Activated naive CD8-positive, alpha-beta T cell treated with anti-CD3 and anti-CD28 coated beads, Interleukin-2, amount 10 ng/mL, durations not matched to agents 7 days and 5 days (primary cell): ENCODE measurements around the gene MAT1A. TPM values are rescaled to one million over a fixed set of nuclear protein-coding genes. Genes with fewer than 3 reads are reported as not detected.

Experiments used
- ATAC-seq: fragments of 150-1000 bp; cut with Tn5 transposase; one replicate; pipeline ENCODE4 v1.10.0; 2021; ENCODE audit warnings: low read depth, moderate library complexity
- POLR2A ChIA-PET: fragments of 350-600 bp; sonication (Branson Sonifier 250); formaldehyde crosslinking; loops from one replicate; lab custom pipeline; 2021; ENCODE audit warnings: antibody characterized with exemption; lab: Charles Lee
- DNase-seq: peaks from one replicate; pipeline ENCODE4 v3.0.0; 2021
- H3K27ac Mint-ChIP-seq: one replicate; pipeline ENCODE4 v1.8.0; 2022; ENCODE audit warnings: mild to moderate bottlenecking, mixed read lengths
- H3K27me3 Mint-ChIP-seq: one replicate; pipeline ENCODE4 v1.8.0; 2022; ENCODE audit warnings: mild to moderate bottlenecking, moderate library complexity, mixed read lengths
- H3K36me3 Mint-ChIP-seq: one replicate; pipeline ENCODE4 v1.8.0; 2021; ENCODE audit warnings: mild to moderate bottlenecking, mixed read lengths
- H3K4me1 Mint-ChIP-seq: one replicate; pipeline ENCODE4 v1.8.0; 2021; ENCODE audit warnings: mixed read lengths
- H3K4me3 Mint-ChIP-seq: one replicate; pipeline ENCODE4 v1.8.0; 2022; ENCODE audit warnings: mild to moderate bottlenecking, moderate library complexity, mixed read lengths
- H3K9me3 Mint-ChIP-seq: one replicate; pipeline ENCODE4 v1.8.0; 2021; ENCODE audit warnings: mixed read lengths
- total RNA-seq, 2 experiments: library from RNA; stranded (reverse); gene quantifications; one replicate each; pipeline ENCODE4 v1.2.3, GENCODE V29; 2021

MAT1A gene
- total RNA-seq = not detected

DNA sequence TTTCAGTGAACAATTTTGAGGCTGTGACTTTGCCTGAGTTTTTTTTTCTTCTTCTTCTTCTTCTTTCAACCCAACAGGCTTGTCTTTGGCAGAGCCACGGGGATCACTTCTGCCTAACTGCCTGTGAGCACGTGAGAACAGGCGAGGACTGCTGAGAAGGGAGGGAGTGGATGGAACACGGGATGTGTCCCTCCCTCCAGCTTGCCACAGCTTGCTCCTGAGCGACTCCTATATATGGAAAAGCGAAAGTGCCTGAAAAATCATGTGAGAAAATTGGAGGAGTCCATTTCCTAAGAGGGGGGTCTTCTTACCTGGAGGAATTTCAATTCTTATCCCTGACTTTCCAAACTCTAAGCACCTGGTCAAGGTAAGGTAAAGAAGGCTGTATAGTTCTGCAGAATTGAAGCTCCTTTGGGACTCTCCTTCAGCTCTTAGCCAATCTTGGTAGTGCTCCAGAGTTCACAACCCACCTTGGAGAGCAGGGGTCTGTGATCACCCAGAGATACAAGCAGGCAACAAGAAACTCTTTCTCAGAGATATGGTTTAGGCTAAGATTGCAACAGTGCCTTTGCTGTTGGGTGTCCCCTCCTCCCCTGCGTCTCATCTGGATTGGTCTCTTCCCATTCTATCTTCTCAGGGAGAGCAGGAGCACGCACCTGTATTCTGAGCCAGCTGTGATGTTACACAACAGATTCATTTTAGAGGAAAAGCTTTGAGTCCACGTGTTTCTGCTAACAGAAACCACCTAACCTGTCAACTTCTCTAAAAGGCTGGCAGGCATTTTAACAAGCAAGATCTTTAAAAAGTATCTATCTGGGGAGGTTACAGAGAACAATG lies at the start of gene MAT1A:
MAT1A (minus strand) TSS at position 208 of the 837 bp plus-strand sequence. CDS start 235 bp downstream, outside the sequence.
- Mint-ChIP-seq H3K27me3 (peaks cover 27% of the 10 kb centered on the region), H3K4me1 (peaks cover 2% of the 10 kb centered on the region), H3K4me3 (no peak within 1 kb of the TSS), H3K36me3 (no peaks in the 10 kb centered on the region), H3K9me3 (no peaks in the 10 kb centered on the region), H3K27ac (no peak within 1 kb of the TSS)
- DNase-seq (no peak), ATAC-seq (no peak)
- POLR2A ChIA-PET = no interaction called here

DNA sequence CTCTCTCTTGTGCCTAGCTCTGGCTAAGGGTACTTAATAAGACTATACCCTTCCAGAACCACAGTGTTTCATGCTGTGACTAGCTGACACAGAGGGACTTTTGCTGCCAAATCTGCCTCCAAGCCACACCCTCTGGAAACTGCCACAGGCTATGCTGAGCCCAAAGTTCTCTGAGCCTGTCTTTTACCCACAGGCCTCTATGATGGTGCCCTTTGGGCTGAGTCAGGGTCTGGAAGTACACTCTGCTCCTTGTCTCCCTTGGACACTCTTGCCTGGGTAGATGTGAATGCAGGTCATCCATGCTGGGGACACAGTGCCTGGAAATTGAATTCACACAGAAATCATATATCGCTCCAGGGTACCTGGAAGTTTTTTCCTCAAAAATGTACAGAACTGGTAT lies 44.5 kb upstream of the MAT1A start:
- POLR2A ChIA-PET = no interaction called here
- peaks cover 7% of the 10 kb centered on the region for H3K27me3 Mint-ChIP-seq
- H3K9me3 Mint-ChIP-seq = no peaks in the 10 kb centered on the region
- no peak overlapping the region for H3K27ac Mint-ChIP-seq
- no peaks in the 10 kb centered on the region for H3K4me1 Mint-ChIP-seq
- no peak overlapping the region for H3K4me3 Mint-ChIP-seq
- H3K36me3 Mint-ChIP-seq = no peaks in the 10 kb centered on the region
- no peak for ATAC-seq
- DNase-seq = no peak

- H3K36me3 Mint-ChIP-seq = no peaks in the 10 kb centered on the region
- no peaks in the 10 kb centered on the region for H3K9me3 Mint-ChIP-seq
- no peak for ATAC-seq
- H3K27me3 Mint-ChIP-seq = peaks cover 4% of the 10 kb centered on the region
- no peak overlapping the region for H3K27ac Mint-ChIP-seq
- no peak overlapping the region for H3K4me3 Mint-ChIP-seq
- no peak for DNase-seq
- H3K4me1 Mint-ChIP-seq = no peaks in the 10 kb centered on the region
- POLR2A ChIA-PET = no interaction called here
Measured at GRCh38 chr10:80324891-80325364, 35.5 kb upstream of the MAT1A start.

DNA sequence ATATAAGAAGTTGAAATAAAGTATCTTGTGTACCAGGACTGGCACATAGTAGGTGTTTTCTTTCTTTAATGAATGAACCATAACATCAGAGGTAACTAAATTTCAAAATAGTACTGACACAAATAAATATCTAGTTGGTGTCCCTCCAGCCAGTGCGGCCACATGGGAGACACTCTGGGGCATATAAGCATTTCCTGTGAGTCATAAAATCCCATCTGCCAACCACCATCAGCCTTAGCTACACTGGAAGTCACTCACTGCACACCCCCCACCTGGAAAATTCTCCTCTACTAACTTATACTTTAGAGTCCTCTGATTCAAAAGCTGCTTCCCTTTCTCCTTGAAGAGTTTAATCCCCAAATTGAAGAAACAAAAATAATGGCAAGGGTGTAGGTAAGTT lies 34.6 kb upstream of the MAT1A start:
- Mint-ChIP-seq H3K9me3 (no peaks in the 10 kb centered on the region), H3K4me1 (no peaks in the 10 kb centered on the region), H3K27ac (no peak overlapping the region), H3K36me3 (no peaks in the 10 kb centered on the region), H3K4me3 (no peak overlapping the region), H3K27me3 (peaks cover 4% of the 10 kb centered on the region)
- ATAC-seq (no peak), DNase-seq (no peak)
- POLR2A ChIA-PET = no interaction called here

DNA sequence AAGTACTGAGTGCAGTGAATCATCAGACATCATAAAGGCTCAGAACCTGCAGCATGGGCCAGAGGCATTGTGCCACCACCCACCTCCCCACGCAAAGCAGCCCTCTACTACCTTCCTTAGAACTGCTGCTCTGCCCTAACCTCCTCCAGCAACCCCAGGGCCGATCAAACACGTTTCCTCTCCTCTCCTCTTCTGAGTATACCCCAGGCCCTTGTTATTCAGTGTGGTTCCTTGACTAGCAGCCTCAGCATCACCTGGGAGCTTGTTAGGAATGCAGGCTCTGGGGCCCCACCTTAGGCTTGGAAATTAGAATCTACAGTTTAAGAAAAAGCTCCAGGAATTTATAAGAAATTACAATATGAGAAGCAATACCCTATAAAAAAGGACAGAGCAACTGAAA lies 33.9 kb upstream of the MAT1A start:
- no peak overlapping the region for H3K4me3 Mint-ChIP-seq
- peaks cover 4% of the 10 kb centered on the region for H3K27me3 Mint-ChIP-seq
- H3K27ac Mint-ChIP-seq = no peak overlapping the region
- H3K36me3 Mint-ChIP-seq = no peaks in the 10 kb centered on the region
- no peaks in the 10 kb centered on the region for H3K9me3 Mint-ChIP-seq
- POLR2A ChIA-PET = no interaction called here
- ATAC-seq (no peak), DNase-seq (no peak)
- H3K4me1 Mint-ChIP-seq = no peaks in the 10 kb centered on the region

GRCh38 chr10:80322711-80323110 lies 33.3 kb upstream of the MAT1A start:
- Mint-ChIP-seq H3K9me3 (no peaks in the 10 kb centered on the region), H3K4me3 (no peak overlapping the region), H3K27me3 (peaks cover 9% of the 10 kb centered on the region), H3K27ac (no peak overlapping the region), H3K4me1 (no peaks in the 10 kb centered on the region), H3K36me3 (no peaks in the 10 kb centered on the region)
- POLR2A ChIA-PET = no interaction called here
- ATAC-seq (no peak), DNase-seq (no peak)

- H3K4me1 Mint-ChIP-seq = no peaks in the 10 kb centered on the region
- POLR2A ChIA-PET = no interaction called here
- DNase-seq (no peak), ATAC-seq (no peak)
- no peaks in the 10 kb centered on the region for H3K9me3 Mint-ChIP-seq
- H3K27ac Mint-ChIP-seq = no peak overlapping the region
- H3K27me3 Mint-ChIP-seq = peaks cover 9% of the 10 kb centered on the region
- no peak overlapping the region for H3K4me3 Mint-ChIP-seq
- no peaks in the 10 kb centered on the region for H3K36me3 Mint-ChIP-seq
Measured at GRCh38 chr10:80322158-80322557, 32.7 kb upstream of the MAT1A start.

GRCh38 chr10:80321183-80321582 lies 31.7 kb upstream of the MAT1A start:
- no peaks in the 10 kb centered on the region for H3K4me1 Mint-ChIP-seq
- H3K27ac Mint-ChIP-seq = no peak overlapping the region
- H3K4me3 Mint-ChIP-seq = no peak overlapping the region
- H3K27me3 Mint-ChIP-seq = peaks cover 11% of the 10 kb centered on the region
- no peak for ATAC-seq
- H3K9me3 Mint-ChIP-seq = no peaks in the 10 kb centered on the region
- no peak for DNase-seq
- H3K36me3 Mint-ChIP-seq = no peaks in the 10 kb centered on the region
- POLR2A ChIA-PET = no interaction called here

- no peak overlapping the region for H3K4me3 Mint-ChIP-seq
- POLR2A ChIA-PET = no interaction called here
- peaks cover 11% of the 10 kb centered on the region for H3K27me3 Mint-ChIP-seq
- no peak for ATAC-seq
- no peak overlapping the region for H3K27ac Mint-ChIP-seq
- H3K36me3 Mint-ChIP-seq = no peaks in the 10 kb centered on the region
- H3K4me1 Mint-ChIP-seq = no peaks in the 10 kb centered on the region
- H3K9me3 Mint-ChIP-seq = no peaks in the 10 kb centered on the region
- DNase-seq = no peak
Measured at GRCh38 chr10:80320377-80320776, 30.9 kb upstream of the MAT1A start.

DNA sequence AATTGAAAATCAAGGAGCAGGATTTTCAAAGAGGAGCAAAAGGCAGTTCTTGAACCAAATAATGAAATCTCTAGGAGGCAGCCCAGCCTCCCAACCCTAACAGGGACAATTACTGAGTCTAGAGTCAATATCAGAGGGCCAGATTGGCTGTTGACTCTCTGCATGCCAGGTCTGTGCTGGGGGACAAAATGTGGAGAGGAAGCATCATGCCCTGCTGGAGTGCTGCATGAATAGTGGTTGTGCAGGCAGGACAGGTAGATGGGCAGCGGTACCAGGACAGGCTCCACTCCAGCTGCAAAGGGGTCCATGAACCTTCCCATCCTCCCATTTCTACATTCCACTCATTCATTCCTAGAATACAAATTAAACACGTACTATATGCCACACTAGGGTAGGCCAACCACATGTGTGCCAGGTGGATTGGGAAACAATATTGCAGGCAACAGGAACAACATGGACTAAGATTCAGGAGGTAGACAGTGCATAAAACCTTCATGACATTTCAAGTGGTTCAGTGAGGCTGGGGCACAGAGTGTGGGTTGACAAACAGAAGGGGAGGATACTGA lies 30.4 kb upstream of the MAT1A start:
- no peaks in the 10 kb centered on the region for H3K36me3 Mint-ChIP-seq
- H3K27me3 Mint-ChIP-seq = peaks cover 11% of the 10 kb centered on the region
- ATAC-seq = no peak

DNA sequence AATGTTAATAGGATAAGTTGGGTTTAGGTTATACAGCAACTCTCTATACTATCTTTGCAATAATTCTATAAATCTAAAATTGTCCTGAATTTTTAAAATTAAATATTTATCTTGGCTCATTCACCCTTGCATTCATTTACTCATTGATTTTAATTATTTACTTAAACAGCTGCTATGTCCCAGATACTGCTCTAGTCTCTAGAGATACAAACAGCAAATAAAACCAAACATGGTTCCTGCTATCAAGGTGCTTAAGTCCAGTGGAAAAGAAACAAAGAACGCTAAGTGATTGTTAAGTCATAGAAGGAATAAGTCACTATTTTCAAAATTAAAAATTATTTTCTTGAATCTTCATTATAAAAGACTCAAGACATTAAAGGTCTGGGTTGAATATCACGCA lies 29.9 kb upstream of the MAT1A start:
- ATAC-seq = no peak
- Mint-ChIP-seq H3K4me3 (no peak overlapping the region), H3K36me3 (no peaks in the 10 kb centered on the region), H3K9me3 (no peaks in the 10 kb centered on the region), H3K4me1 (no peaks in the 10 kb centered on the region), H3K27ac (no peak overlapping the region), H3K27me3 (peaks cover 11% of the 10 kb centered on the region)
- DNase-seq = no peak
- POLR2A ChIA-PET = no interaction called here

More for the DNA sequence above, 30.4 kb upstream of the MAT1A start:
- DNase-seq = no peak
- no peaks in the 10 kb centered on the region for H3K4me1 Mint-ChIP-seq
- H3K4me3 Mint-ChIP-seq = no peak overlapping the region
- POLR2A ChIA-PET = no interaction called here
- no peaks in the 10 kb centered on the region for H3K9me3 Mint-ChIP-seq
- no peak overlapping the region for H3K27ac Mint-ChIP-seq

DNA sequence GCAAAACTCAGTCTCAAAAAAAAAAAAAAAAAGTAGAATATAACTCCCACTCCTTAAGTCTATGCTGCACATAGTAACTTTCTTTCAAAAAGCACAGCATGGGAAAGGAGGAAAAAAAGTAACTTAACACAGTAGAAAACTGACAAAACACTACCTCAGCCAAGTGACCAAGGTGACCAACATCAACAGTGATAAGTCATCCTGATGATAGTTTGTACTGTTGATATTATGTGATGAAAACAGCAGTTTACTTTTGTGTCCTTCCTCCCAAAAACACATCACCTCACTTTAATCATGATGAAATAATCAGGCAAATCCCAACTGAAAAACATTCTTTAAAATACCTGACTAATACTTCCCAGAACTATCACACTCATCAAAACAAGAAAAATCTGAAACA lies 29.3 kb upstream of the MAT1A start:
- Mint-ChIP-seq H3K27me3 (peaks cover 9% of the 10 kb centered on the region), H3K36me3 (no peaks in the 10 kb centered on the region), H3K4me3 (no peak overlapping the region), H3K9me3 (no peaks in the 10 kb centered on the region), H3K4me1 (no peaks in the 10 kb centered on the region), H3K27ac (no peak overlapping the region)
- ATAC-seq (no peak), DNase-seq (no peak)
- POLR2A ChIA-PET = no interaction called here

DNA sequence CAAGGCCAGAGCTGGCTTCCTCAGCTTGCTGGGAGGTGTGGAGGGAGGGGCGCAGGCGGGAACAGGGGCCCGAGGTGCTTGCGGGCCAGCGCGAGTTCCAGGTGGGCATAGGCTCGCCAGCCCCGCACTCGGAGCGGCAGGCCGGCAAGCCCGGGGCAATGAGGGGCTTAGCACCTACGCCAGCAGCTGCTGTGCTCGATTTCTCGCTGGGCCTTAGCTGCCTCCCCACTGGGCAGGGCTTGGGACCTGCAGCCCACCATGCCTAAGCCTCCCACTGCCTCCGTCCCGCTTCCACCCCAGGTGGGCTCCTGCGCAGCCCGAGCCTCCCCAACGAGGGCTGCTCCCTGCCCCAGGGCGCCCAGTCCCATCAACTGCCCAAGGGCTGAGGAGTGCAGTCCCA lies 25.9 kb upstream of the MAT1A start:
- Mint-ChIP-seq H3K27ac (no peak overlapping the region), H3K4me3 (no peak overlapping the region), H3K4me1 (no peaks in the 10 kb centered on the region), H3K36me3 (no peaks in the 10 kb centered on the region), H3K9me3 (no peaks in the 10 kb centered on the region), H3K27me3 (peaks cover 10% of the 10 kb centered on the region)
- ATAC-seq = no peak
- POLR2A ChIA-PET = no interaction called here
- no peak for DNase-seq

- Mint-ChIP-seq H3K27me3 (peaks cover 10% of the 10 kb centered on the region), H3K4me1 (no peaks in the 10 kb centered on the region), H3K36me3 (no peaks in the 10 kb centered on the region), H3K9me3 (peaks cover 1% of the 10 kb centered on the region), H3K27ac (no peak overlapping the region), H3K4me3 (no peak overlapping the region)
- no peak for ATAC-seq
- DNase-seq = no peak
- POLR2A ChIA-PET = no interaction called here
Measured at GRCh38 chr10:80313523-80313922, 24.1 kb upstream of the MAT1A start.
